RCC 7860 (cell line): ENCODE results near the gene RYR2.
A peak's percentile ranks its signal among the peaks of the same experiment; 100 is the strongest.
"Not testable (repeated sequence)": the region's sequence is repeated elsewhere in the genome, so short reads cannot be mapped to it uniquely, and the experiment has no call there.

ENCODE experiments used
- DNase-seq: peaks from one replicate; pipeline ENCODE4 v3.0.0-alpha.2; 2015; ENCODE audit warnings: low spot score
- FAIRE-seq: peaks from 2 replicates; lab custom pipeline; 2012; peaks lifted over from hg19 to GRCh38; lab: Jason Lieb, UNC

The RYR2 gene

DNA sequence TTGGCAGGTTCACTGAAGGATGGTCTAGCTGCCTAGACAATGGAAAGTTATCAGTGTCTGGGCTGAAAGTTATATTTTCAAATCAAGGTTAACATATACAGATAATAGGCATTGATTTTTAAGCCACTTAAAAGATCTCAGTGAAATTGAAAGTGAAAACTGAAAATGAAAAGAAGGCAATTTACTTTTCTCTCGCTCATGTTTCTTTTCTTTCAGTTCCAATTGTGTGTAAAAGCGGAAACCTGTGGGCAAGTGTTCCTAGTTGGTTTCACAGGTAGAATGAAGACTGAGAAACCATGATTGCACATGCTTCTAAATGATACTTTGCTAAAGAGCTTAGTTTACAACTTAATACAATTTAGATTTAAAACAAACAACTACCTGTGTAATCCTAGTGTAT is 465.0 kb downstream of the RYR2 start:
- DNase-seq (no peak), FAIRE-seq (no peak)

DNA sequence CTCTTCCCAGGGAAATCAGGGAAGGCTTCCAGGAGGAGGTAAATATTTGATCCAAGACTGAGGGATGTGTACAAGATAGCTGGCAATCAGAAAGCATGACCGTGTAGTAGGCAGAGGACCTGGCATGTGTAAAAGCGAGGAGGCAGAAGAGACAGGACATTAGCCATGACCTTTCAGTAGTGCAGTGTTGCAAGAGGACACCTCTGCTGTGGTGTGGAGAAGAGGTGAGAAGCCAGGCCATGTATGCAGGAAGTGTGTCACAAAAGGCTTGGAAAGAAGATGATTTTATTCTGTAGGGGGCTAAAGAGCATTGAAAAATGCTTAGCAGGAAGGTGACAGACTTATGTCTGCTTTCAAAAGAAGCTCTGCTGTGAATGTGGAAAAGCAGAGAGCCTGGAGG is 467.8 kb downstream of the RYR2 start:
- DNase-seq (no peak), FAIRE-seq (no peak)

GRCh38 chr1:237525102-237525501 is 483.1 kb downstream of the RYR2 start:
- FAIRE-seq = no peak
- DNase-seq = no peak

- DNase-seq = no peak
- FAIRE-seq = no peak
Measured at GRCh38 chr1:237527761-237528160, 485.8 kb downstream of the RYR2 start.

- DNase-seq (no peak), FAIRE-seq (no peak)
Measured at GRCh38 chr1:237528545-237528944, 486.6 kb downstream of the RYR2 start.

GRCh38 chr1:237539055-237539454 is 497.1 kb downstream of the RYR2 start:
- FAIRE-seq (no peak), DNase-seq (no peak)

DNA sequence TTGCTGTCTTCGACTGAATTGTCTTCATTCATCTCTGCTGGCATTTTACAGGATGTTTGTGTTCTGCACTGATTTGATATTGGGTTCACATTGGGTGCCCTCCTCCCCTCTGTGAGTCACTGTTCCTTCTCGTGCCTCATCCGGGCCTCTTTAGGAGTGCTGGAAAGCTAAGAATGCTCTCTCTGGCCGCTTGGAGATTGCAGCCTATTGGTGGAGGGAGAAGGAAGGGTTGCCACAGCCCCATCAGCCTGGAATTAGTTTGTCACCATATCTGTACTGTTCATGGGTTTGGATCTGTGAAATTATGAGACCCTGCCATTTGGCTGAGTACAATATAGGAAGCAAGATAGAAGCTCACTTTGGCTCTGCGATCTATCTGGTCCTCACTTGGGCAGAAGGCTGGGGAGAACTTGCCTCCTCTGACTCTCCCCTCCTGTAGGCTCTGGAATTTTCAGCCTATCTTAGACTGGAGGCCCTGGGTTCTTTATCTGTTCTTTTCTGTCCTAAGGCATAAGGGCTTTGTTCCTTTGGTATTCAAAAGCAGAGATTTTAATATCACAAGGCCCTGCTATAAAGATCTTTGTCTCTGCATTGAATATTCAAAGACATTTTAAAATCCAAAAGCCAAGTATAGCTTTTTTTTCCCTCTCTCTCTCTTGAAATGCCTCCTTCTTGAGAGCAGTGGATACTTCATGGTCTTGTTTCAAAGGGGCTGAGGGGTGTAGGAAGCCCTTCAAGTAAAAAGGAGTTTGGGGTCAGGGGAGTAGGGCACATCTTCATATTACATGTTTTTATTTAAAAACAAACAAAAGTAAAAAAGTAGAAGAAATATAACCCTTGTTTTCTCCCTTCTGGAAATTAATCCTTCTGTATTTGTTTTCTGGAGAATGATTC is 500.8 kb downstream of the RYR2 start:
- FAIRE-seq (no peak), DNase-seq (no peak)

DNA sequence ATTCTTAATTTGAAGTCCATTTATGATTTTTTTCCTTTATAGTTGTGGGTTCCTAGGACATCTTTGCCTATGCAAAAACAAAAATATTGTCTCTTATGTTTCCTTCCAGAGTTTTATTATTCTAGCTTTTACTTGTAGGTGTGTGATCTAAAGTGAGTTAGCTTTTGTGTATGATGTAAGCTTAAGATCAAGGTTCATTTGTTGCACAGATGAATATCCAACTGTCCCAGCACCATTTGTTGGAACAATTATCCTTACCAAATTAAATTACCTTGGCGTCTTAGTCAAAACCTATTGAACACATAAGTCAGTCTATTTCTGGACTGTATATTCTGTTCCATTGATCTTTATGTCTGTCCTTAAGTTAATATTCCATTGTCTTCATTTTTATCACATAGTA is 511.1 kb downstream of the RYR2 start:
- DNase-seq (no peak), FAIRE-seq (no peak)

- no peak for FAIRE-seq
Measured at GRCh38 chr1:237556911-237557310, 514.9 kb downstream of the RYR2 start.

DNA sequence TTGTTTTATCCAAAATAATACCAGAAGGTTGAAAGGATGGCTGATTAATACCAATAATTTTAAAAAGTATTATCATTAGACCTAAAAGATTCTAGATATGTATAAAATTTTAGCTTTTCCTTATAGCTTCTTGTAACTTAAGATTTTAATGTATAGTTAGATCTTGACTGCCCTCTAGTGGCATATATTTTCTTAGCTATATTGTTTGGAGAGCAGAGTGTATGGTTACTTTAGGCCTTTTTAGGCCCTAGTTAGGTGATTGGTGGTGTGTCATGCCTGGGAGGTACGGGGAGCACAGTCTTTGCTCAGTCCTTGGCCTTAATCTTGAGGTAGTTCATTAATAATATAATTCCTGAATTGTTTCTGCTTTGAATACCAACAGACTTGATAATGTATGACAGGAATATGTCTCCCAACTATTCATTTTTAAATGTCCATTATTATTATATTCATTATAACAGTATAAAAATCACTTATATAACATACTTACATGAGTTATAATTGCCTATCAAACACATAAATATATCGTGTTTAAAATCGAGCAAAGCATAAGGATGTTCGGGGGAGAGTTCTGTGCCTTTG is 520.3 kb downstream of the RYR2 start:
- FAIRE-seq (peak; percentile 86), DNase-seq (peak; percentile 73)

More at GRCh38 chr1:237556911-237557310, 514.9 kb downstream of the RYR2 start:
- no peak for DNase-seq

DNA sequence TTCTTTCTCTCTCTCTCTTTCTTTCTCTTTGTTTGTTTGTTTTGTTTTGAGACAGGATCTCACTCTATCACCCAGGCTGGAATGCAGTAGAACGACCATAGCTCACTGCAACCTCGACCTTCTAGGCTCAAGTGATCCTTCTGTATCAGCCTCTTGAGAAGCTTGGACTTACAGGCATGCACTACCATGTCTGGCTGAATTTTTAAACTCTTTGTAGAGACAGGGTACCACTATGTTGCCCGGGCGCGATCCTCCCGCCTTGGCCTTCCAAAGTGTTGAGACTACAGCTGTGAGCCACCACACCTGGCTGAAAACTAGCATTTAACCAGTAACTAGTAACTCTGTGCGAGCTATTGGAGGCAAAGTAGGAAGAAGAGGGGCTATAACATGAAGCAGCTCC is 523.3 kb downstream of the RYR2 start:
- FAIRE-seq = no peak
- no peak for DNase-seq

GRCh38 chr1:237566581-237566980 is 524.6 kb downstream of the RYR2 start:
- FAIRE-seq (no peak), DNase-seq (no peak)

DNA sequence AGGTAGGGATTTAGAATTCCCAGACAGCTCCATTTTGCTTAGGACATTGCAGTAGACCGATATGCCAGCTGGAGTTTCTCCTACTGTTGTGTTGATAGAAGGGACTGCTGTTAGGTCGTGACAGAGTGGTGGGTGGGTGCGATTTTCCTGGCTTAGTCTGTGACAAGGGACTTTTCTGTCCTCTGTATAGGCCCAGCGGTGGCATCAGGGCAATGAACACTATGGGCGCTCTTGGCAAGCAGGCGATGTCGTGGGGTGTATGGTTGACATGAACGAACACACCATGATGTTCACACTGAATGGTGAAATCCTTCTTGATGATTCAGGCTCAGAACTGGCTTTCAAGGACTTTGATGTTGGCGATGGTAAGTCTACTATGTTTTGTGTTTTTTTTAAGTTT is 527.0 kb downstream of the RYR2 start:
- FAIRE-seq (no peak), DNase-seq (no peak)

DNA sequence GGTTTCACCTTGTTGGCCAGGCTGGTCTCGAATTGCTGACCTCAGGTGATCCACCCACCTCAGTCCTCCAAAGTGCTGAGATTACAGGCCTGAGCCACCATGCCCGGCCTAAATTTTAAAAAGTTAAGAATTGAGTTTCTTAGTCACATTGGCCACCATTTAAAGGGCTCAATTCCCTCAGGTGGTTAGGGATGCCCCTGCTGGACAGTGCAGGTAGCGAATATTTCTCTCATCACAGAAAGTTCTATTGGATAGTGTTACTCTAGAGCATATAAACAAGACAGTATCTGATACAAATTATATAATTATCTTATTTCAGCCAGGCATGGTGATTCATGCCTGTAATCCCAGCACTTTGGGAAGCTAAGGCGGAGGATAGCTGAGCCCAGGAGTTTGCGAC is 528.5 kb downstream of the RYR2 start:
- FAIRE-seq (no peak), DNase-seq (no peak)

- FAIRE-seq (no peak), DNase-seq (no peak)
Measured at GRCh38 chr1:237574536-237574935, 532.6 kb downstream of the RYR2 start.

DNA sequence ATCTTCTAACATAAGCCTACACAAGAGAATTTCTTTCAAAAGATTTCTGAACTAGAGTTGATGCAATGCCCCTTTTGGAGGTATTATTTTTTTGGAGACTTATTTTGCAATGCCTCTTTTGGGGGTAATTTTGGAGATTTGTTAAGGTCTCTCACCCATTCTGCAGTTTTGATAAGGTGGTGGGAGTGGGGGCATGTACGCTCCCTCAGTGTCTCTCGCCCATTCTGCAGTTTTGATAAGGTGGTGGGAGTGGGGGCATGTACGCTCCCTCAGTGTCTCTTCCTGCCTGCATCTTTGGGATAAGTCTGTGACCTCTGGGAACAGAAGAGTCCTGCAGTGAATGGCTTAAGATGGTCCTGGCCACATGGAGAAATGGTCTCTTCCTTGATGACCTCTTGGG is 536.6 kb downstream of the RYR2 start:
- FAIRE-seq (no peak), DNase-seq (no peak)

- DNase-seq = no peak
- FAIRE-seq = no peak
Measured at GRCh38 chr1:237580726-237581125, 538.7 kb downstream of the RYR2 start.

GRCh38 chr1:237583270-237583669 is 541.3 kb downstream of the RYR2 start:
- DNase-seq = no peak

DNA sequence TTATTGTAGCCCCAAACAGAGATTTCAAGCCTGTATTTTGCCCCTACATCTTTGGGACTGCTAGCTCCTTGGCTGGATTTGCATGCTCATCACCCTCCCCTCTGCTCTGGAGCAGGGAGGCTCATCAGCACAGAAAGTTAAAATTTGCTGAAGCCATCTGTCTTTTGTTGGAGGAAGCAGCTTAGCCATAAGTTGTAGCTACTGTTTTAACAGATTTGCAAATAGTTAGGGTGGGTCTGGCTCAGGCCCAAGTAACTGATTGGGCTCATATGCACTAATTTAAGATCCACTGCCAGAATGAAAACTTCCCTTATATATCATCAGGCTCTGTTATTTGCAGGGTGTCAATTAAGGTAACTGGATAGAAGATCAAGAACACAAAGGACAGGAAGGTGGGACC is 541.8 kb downstream of the RYR2 start:
- FAIRE-seq = no peak

More at GRCh38 chr1:237583270-237583669, 541.3 kb downstream of the RYR2 start:
- no peak for FAIRE-seq

DNA sequence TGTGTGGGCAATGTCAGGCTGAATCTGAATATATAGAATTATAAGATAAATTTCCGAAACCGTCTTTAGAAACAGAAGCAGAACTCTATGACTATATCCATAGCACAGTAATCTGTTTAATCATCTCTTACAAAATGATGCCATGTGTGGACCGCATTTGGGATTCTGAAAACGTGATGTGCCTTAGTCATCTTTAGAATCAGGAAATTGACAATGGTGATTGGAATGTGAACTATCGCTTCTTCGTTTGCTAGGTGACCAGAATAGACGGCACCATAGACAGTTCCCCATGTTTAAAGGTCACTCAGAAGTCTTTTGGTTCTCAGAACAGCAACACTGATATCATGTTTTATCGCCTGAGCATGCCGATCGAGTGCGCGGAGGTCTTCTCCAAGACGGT is 548.4 kb downstream of the RYR2 start:
- FAIRE-seq = no peak

More for the DNA sequence above, 541.8 kb downstream of the RYR2 start:
- no peak for DNase-seq

DNA sequence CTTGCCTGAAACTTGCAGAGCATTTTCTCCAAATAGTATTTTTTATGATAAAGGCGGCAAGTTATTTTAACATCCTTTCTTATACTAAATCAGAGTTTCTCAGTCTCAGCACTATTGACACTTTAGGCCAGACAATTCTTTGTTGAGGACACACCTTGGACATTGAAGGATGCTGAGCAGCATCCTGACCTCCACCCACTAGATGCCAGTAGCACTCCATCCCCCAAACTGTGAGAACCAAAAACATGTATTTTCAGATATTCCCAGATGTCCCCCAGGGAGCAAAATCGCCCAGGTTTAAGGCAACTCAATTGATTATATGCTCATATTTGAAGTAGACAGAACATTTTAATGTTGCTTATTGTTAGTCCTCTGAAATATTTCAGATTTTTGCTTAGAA is 549.4 kb downstream of the RYR2 start:
- no peak for FAIRE-seq
- DNase-seq = no peak

More for the DNA sequence above, 548.4 kb downstream of the RYR2 start:
- DNase-seq = no peak

- FAIRE-seq = not testable (repeated sequence)
Measured at GRCh38 chr1:237603036-237603568, 561.1 kb downstream of the RYR2 start.

More at GRCh38 chr1:237603036-237603568, 561.1 kb downstream of the RYR2 start:
- DNase-seq = not testable (repeated sequence)
